Measurements from ENCODE around the gene PRICKLE2. TPM values are rescaled to one million over a fixed set of nuclear protein-coding genes. Genes with fewer than 3 reads are reported as not detected.

Gene PRICKLE2
- total RNA-seq, 1 experiment from 2014 or later: 9.5 TPM

DNA sequence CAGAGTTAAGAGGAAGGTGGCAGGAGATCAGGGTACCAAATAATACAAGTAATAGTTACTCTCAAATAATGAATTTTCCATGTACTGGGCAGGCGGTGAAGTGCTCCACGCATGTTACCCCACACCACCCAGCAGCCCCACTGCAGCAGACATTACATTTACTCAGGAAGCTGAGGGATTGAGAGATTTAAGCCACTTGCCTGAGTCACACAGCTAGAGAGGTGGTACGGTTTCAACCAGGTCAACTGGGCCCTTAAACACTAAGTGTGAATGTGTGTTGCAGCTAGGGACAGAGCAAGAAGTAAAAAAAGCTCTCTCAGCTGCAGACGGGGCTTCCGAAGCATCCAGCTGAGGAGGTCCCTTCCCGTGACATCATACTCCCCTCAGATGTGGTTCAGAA is 91.3 kb downstream of the PRICKLE2 start:
- peak; percentile 13 for DNase-seq (ENCODE audit: low read depth)

DNA sequence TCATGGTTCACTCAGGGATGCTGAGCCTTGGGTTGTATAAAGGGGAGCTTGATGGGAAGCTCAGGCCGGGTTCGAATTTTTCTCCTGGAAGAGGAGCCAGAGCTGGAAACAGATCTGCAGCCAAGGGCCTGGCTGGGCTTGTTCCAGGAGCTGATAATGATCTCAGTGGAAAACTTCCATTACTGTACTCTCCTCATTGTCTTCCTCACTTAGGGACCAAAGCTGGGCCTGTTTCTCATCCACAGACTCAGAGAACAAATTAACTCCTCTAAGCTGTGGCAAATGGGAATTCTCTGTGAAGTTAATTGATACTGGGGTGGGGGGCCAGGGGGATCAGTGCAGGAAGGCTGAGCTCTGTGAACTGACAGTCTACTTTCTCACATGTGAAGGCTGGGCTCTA is 92.0 kb downstream of the PRICKLE2 start:
- no peak for DNase-seq (ENCODE audit: low read depth)

GRCh38 chr3:64131725-64132469 is 93.4 kb downstream of the PRICKLE2 start:
- no peak for DNase-seq (ENCODE audit: low read depth)

DNA sequence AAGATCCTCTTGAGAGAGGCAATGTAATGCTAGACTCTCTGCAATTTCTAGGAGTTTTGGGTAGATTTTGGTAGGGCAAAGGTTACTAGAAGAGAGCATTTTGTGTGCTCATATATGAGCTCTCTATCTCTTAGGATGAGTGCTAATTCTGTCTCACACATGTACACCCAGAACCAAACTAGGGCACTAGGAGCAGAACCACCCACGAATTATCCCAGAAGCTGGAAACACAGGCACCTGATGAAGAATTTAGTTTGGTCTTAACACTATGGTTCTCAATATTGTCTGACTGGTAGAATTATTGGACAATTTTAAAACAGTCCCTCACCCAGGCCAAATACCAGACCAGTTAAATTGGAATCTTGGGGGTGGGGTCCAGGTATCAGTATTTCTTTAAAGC is 94.8 kb downstream of the PRICKLE2 start:
- no peak for DNase-seq (ENCODE audit: low read depth)

DNA sequence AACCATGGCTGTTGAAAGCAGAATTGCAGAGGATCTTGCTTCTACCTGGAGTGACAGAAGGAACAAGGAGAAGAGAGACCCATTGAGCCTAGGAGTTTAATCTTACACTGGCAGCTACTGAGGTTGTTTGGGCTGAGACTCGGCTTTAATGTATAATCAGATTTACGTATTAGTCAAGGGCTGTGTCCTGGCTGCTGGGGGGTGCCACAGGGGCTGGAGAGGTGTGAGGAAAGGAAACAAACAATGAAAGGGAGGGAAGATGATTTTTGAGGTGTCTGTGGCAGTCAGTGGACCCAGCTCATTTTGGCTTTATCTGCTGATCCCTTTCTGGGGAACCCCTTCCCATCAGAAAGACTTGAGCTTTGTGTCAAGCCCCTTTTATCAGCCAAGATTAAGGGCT is 95.7 kb downstream of the PRICKLE2 start:
- DNase-seq (ENCODE audit: low read depth): no peak

DNA sequence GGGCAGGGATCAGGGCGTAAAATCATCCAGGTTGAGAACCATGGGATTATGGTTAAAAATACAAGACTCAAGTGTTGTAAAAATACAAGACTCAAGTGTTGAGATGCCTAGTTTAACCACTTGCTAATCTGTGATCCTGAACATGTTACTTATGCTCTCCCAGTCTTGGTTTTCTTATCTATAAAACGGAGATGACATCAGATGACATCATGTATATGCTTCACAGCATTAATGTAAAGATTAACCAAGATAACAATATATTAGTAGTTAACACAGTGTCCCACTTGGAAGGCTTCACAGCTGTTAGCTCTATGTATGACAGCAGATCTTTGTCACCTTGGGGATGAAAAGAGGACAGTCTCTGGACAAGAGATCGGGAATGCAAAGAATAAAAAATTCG is 96.2 kb downstream of the PRICKLE2 start:
- no peak for DNase-seq (ENCODE audit: low read depth)

GRCh38 chr3:64125561-64125960 is 99.7 kb downstream of the PRICKLE2 start:
- DNase-seq (ENCODE audit: low read depth): no peak

GRCh38 chr3:64123931-64124330 is 101.3 kb downstream of the PRICKLE2 start:
- DNase-seq (ENCODE audit: low read depth): no peak

DNA sequence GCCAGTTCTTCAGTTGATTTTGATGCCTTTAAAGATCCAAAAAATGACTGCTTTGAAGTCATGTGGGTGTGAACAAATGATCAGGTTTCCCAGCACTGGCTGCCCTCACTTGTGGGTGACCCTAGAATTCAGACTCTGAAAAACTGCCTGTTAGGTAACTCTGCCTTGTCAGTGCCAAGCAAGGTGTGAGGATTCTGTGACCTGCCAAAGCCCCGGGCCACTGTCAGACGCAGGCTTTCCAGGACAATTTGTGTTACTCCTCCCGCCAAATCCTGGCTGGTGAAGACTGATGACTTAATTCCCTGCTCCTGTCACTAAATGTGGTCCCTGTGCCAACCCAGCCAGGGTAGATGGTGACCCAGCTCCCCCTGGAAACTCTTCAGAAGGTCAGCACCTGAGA is 102.8 kb downstream of the PRICKLE2 start:
- no peak for DNase-seq (ENCODE audit: low read depth)

GRCh38 chr3:64121750-64122311 is 103.4 kb downstream of the PRICKLE2 start:
- DNase-seq (ENCODE audit: low read depth): no peak

DNA sequence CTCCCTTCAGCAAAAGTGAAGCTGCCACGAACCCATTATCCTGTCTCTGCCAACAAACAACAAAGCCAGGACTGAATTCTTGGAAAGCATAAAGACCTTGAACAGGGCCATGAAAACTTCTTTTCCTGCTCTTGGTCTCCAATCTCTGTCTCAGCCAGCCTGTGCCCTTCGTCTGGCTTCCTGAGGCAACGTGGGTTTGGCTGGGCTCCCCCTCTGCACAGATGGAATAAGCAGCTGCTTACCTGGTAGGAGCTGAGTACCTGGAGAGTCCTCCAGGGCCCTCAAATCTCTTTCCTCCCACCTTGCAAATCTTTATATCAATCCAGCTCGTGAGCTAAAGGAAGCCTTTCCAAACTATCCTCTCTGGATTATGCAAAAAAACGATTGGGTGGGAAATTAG is 104.4 kb downstream of the PRICKLE2 start:
- DNase-seq (ENCODE audit: low read depth): no peak

DNA sequence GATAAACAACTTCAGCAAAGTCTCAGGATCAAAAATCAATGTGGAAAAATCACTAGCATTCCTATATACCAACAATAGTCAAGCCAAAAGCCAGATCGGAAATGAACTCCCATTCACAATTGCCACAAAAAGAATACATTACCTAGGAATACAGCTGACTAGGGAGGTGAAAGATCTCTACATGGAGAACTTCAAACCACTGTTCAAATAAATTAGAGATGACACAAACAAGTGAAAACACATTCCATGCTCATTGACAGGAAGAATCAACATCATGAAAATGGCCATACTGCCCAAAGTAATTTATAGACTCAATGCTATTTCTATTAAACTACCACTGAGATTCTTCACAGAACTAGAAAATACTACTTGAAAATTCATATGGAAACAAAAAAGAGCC is 107.8 kb downstream of the PRICKLE2 start:
- no peak for DNase-seq (ENCODE audit: low read depth)

GRCh38 chr3:64114651-64115050 is 110.6 kb downstream of the PRICKLE2 start:
- no peak for DNase-seq (ENCODE audit: low read depth)

DNA sequence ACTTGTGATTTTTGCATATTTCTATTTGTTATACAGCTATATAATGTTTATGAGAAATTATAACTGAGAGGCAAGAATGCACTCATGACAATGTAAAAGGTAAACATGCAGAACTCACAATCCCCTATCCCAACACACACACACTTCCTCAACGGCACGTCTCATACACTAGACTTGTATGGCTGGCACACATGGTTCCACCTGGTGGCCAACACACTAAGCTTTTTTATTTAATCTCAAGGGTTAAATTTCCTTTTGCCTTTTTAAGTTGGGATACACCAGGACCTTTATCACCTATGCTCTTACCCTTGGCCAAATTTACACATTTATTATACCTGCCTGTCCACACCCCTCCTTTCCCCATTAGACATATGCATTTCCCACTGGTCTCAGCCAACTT is 113.4 kb downstream of the PRICKLE2 start:
- DNase-seq (ENCODE audit: low read depth): no peak

DNA sequence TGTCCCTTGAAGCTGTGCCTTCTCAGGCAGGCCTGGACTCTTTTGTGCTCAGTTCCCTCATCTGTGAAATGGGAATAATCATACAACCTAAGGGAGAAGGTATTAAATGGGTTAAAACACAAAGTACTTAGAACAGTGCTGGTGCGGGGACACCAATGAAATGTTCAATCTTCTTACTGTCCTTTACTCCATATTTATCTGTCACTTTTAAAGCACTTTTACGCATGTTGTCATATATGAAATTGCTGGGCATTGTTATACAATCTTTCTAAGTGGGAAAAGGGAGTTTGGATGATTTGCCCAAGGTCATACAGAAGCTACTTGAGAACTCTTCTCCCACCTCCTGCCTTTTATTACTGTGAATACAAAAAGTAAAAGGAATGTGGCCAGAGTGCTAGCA is 114.2 kb downstream of the PRICKLE2 start:
- no peak for DNase-seq (ENCODE audit: low read depth)

DNA sequence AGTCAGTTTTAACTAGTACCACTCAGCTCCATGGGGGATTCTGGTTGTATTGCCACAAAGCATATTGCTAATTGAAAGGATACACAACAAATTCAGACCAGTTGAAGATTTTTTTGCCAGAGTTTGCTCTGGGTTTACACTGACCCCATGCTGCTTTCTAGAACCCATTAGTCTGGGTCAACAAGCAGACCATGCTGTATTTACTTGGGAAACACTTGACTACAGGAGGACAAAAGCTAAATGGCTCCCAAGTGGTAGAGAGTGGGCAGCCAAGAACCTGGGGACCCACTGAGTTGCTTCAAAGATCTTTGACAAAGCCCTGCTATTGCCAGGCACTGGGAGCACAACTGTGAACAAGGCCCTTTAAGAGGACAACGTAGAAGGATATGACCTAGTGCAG is 115.2 kb downstream of the PRICKLE2 start:
- no peak for DNase-seq (ENCODE audit: low read depth)

DNA sequence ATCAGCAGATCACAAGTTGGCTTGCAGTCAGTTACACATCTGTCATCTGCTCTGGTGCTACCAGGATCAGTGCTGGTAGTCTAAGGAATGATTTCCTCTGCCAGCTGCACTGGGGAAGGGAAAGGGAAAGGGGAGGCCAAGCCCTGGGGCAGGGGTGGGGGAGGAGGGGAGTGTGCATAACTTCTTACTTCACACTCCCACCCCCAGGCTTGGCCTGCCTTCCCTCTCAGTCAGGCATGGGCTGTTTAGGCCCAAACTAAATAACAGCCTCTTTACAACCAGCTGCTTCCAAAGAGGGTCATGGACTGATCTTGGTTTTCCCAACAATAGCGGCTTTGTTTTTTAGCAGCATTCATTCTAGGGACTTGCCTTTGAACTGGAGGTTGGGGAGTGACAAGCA is 115.8 kb downstream of the PRICKLE2 start:
- no peak for DNase-seq (ENCODE audit: low read depth)

- DNase-seq (ENCODE audit: low read depth): no peak
Measured at GRCh38 chr3:64108784-64109317, 116.4 kb downstream of the PRICKLE2 start.

DNA sequence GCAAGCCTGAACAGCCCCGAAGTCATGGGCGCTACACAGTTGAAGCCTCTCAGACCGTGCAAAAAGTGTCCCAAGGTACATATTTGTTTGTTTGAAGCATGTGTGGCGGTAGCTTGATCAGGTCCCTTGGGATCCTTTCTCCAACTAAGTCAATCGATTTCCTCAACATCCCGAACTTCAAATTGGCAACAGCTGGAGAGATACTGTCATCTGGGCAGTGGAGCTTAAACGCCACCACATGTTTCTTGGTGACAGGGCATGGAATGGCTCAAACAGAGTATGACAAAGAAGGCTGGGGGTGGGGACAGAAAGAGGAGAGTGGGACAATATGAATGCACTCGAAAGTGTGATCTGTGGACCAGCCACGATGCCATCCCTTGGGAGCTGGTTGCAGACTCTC is 117.0 kb downstream of the PRICKLE2 start:
- no peak for DNase-seq (ENCODE audit: low read depth)

GRCh38 chr3:64107190-64107589 is 118.1 kb downstream of the PRICKLE2 start:
- no peak for DNase-seq (ENCODE audit: low read depth)

DNA sequence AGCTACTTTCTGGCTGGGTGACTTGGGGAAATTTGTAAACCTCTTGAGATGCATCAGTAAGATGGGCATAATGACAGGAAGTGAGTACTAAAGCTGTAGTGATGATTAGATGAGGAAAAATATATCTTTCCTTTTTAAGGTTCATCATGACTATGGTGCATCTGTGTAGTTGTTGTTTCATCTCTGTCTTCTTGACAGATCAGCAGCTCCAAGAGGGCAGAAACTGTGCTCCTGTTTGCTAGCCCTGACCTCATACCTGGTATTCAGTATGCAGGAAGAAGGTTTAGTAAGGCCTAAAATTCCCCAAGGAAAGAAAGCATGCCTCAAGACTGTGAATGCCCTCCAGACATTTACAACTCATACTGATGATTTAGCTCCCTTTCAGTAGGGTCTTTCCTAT is 119.5 kb downstream of the PRICKLE2 start:
- DNase-seq (ENCODE audit: low read depth): peak; percentile 34

GRCh38 chr3:64104691-64105111 is 120.6 kb downstream of the PRICKLE2 start:
- DNase-seq (ENCODE audit: low read depth): peak; percentile 52

DNA sequence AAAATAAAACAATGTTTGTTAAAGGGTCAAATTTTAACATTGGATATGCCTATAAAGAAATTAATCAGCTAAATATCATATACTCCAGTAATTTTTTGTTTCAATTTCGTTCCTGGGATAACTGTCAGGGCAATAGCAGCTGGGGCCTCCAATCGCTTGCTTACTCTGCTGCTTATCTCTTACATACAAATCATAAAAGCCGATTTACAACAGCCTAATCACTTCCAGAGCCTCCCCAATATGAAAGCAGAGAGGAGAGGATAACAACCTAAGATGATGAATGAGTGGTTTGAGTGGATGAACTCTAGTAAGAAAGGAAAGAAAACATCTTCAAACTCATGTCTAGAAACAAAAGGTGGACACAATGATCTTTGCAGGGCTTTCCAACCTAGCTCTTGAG is 121.3 kb downstream of the PRICKLE2 start:
- DNase-seq (ENCODE audit: low read depth): no peak
